H1 (cell line): ENCODE results near the gene ATP2A3. TPM values are rescaled to one million over a fixed set of nuclear protein-coding genes. Genes with fewer than 3 reads are reported as not detected.

Source experiments
- CEBPB ChIP-seq: IDR thresholded peaks from 2 replicates; pipeline ENCODE4 v1.6.1; 2012; ENCODE audit warnings: low read depth, low read length
- JUN ChIP-seq: IDR thresholded peaks from 2 replicates; pipeline ENCODE4 v1.6.1; 2011; ENCODE audit warnings: low read depth, mild to moderate bottlenecking, improper control_type of control experiment, low read length
- USF2 ChIP-seq: IDR thresholded peaks from 2 replicates; pipeline ENCODE4 v1.6.1; 2011; ENCODE audit warnings: low read length, improper control_type of control experiment
- polyA plus RNA-seq, 7 experiments: library from polyadenylated mRNA; depleted of rRNA in 3 of 7; stranded (reverse) in 5 of 7; unstranded in 2 of 7; fragments of >200 nt in 5 of 7; fragments of 200-250 nt in 2 of 7; gene quantifications; 1 replicate in 5 of 7; 2 replicates in 1 of 7; 4 replicates in 1 of 7; pipeline versions ENCODE4 v1.2.1 to v1.2.3, GENCODE V29; 2011 to 2013; ENCODE audit warnings: missing spikeins in 2 of 7, mixed read lengths in 2 of 7
- total RNA-seq: library from RNA; stranded (reverse); fragmentation: NEBNext Ultra II Directional; extraction: Animal tissue kit (Norgen Biotek cat#: 25700); gene quantifications from 2 replicates; pipeline ENCODE4 v1.2.1, GENCODE V29; 2021

ATP2A3 gene
- total and polyA plus RNA-seq, 2 of the 8 experiments (the other 6 are each of a cell fraction or from before 2014, with no cell fraction given): 18.4 to 32.5 TPM

GRCh38 chr17:3895354-3895753 lies 68.9 kb downstream of the ATP2A3 start (continued):
- TF ChIP-seq USF2 (no peak), CEBPB (no peak), JUN (no peak)
